GM12878 (cell line): ENCODE results near the gene MAPT. TPM values are rescaled to one million over a fixed set of nuclear protein-coding genes. Genes with fewer than 3 reads are reported as not detected.

Experiments used
- ATAC-seq: fragments of 200-7000 bp; cut with Tn5 transposase; 3 replicates; pipeline ENCODE4 v1.9.1; 2020; ENCODE audit warnings: mild to moderate bottlenecking, moderate library complexity
- BruUV-seq: library from RNA; stranded (reverse); fragments of 400-500 nt; replicated peaks from 2 replicates; lab custom pipeline; 2021; lab: Mats Ljungman, UMichigan
- CTCF ChIA-PET: fragments of 300-600 bp; sonication (Branson Sonifier 250); formaldehyde crosslinking; extraction: SDS; loops from one replicate; lab custom pipeline; 2021; ENCODE audit warnings: inconsistent platforms; lab: Yijun Ruan, JAX
- POLR2A ChIA-PET: fragments of 350-600 bp; formaldehyde crosslinking; extraction: SDS; loops from one replicate; lab custom pipeline; 2021; ENCODE audit warnings: inconsistent platforms; lab: Charles Lee
- RAD21 ChIA-PET: fragments of 300-600 bp; sonication (Branson Sonifier 250); formaldehyde crosslinking; loops from one replicate; lab custom pipeline; 2023; ENCODE audit warnings: antibody characterized with exemption; ENCODE audit not compliant: unreplicated experiment; lab: Charles Lee
- SMC1A ChIA-PET: fragments of 300-600 bp; sonication (Branson Sonifier 250); formaldehyde crosslinking; loops from one replicate; lab custom pipeline; 2023; ENCODE audit not compliant: unreplicated experiment, uncharacterized antibody; lab: Charles Lee
- DNase-seq: peaks from one replicate; pipeline ENCODE4 v3.0.0-alpha.2; 2011; ENCODE audit warnings: low read depth, low spot score
- FAIRE-seq: peaks from 3 replicates; lab custom pipeline; 2011; peaks lifted over from hg19 to GRCh38; lab: Jason Lieb, UNC
- H2AFZ ChIP-seq: 2 replicates; pipeline ENCODE4 v1.6.0; 2011; ENCODE audit warnings: low read depth, low read length, control low read depth; ENCODE audit not compliant: control insufficient read depth
- H3K27ac ChIP-seq: 2 replicates; pipeline ENCODE4 v1.5.1; 2011; ENCODE audit warnings: control low read depth; ENCODE audit not compliant: control insufficient read depth, insufficient read depth
- H3K27me3 ChIP-seq, 2 experiments: replicated peaks in 1 of 2; 2 replicates each; pipeline versions ENCODE4 v1.6.0 to v1.6.1; 2011; ENCODE audit warnings: low read length in 1 of 2; ENCODE audit not compliant: control insufficient read depth in 2 of 2, insufficient read depth in 2 of 2
- H3K36me3 ChIP-seq, 2 experiments: 2 replicates each; pipeline ENCODE4 v1.5.1; 2011; ENCODE audit warnings: low read length in 1 of 2; ENCODE audit not compliant: control insufficient read depth in 2 of 2, insufficient read depth in 2 of 2
- H3K4me1 ChIP-seq: 2 replicates; pipeline ENCODE4 v1.6.1; 2011; ENCODE audit warnings: mild to moderate bottlenecking, low read length, moderate library complexity, mixed read lengths; ENCODE audit not compliant: control insufficient read depth, insufficient read depth
- H3K4me2 ChIP-seq: 2 replicates; pipeline ENCODE4 v1.6.0; 2011; ENCODE audit warnings: control low read depth; ENCODE audit not compliant: control insufficient read depth, insufficient read depth
- H3K4me3 ChIP-seq: fragments of 200-600 bp; sonication (generic); 2 replicates; pipeline ENCODE4 v1.5.1; 2016
- H3K79me2 ChIP-seq: 2 replicates; pipeline ENCODE4 v1.6.0; 2011; ENCODE audit warnings: low read length; ENCODE audit not compliant: control insufficient read depth, insufficient read depth
- H3K9ac ChIP-seq: 2 replicates; pipeline ENCODE4 v1.8.0; 2011; ENCODE audit warnings: low read length, control low read depth, mixed read lengths; ENCODE audit not compliant: control insufficient read depth, insufficient read depth
- H3K9me3 ChIP-seq: replicated peaks from 3 replicates; pipeline ENCODE4 v1.5.1; 2011; ENCODE audit warnings: mild to moderate bottlenecking, low read length; ENCODE audit not compliant: control insufficient read depth, insufficient read depth
- H4K20me1 ChIP-seq: 2 replicates; pipeline ENCODE4 v1.6.0; 2011; ENCODE audit not compliant: control insufficient read depth, insufficient read depth
- BHLHE40 ChIP-seq, 2 experiments: fragments of 450-650 bp in 1 of 2; IDR thresholded peaks; 2 replicates each; pipeline ENCODE4 v1.6.1; 2011 to 2017; ENCODE audit warnings: low read depth in 2 of 2, borderline replicate concordance in 1 of 2, improper control_type of control experiment in 1 of 2, low read length in 1 of 2, mild to moderate bottlenecking in 1 of 2
- CBFB ChIP-seq: IDR thresholded peaks from 2 replicates; pipeline ENCODE4 v1.6.1; 2016; ENCODE audit warnings: antibody characterized with exemption, low read depth
- EGR1 ChIP-seq, 2 experiments: IDR thresholded peaks; 1 replicate in 1 of 2; 2 replicates in 1 of 2; pipeline ENCODE4 v1.6.1; 2011 to 2012; ENCODE audit warnings: low read depth in 2 of 2, low read length in 2 of 2, borderline replicate concordance in 1 of 2, mild to moderate bottlenecking in 1 of 2, moderate library complexity in 1 of 2
- ESRRA ChIP-seq: IDR thresholded peaks from 2 replicates; pipeline ENCODE4 v1.6.1; 2012; ENCODE audit warnings: mild to moderate bottlenecking, low read length, improper control_type of control experiment
- ETV6 ChIP-seq, 2 experiments: fragments of 450-650 bp in 1 of 2; IDR thresholded peaks in 1 of 2; conservative IDR thresholded peaks in 1 of 2; 2 replicates each; pipeline ENCODE4 v1.6.1; 2014; ENCODE audit warnings: antibody characterized with exemption in 1 of 2, borderline replicate concordance in 1 of 2, low read depth in 1 of 2, mild to moderate bottlenecking in 1 of 2, moderate library complexity in 1 of 2
- MEF2A ChIP-seq: IDR thresholded peaks from 2 replicates; pipeline ENCODE4 v1.6.1; 2011; ENCODE audit warnings: low read depth, mild to moderate bottlenecking, low read length, moderate library complexity; ENCODE audit not compliant: insufficient read depth
- NFYB ChIP-seq: IDR thresholded peaks from 2 replicates; pipeline ENCODE4 v1.6.1; 2011; ENCODE audit warnings: low read depth, mild to moderate bottlenecking, low read length, improper control_type of control experiment, moderate library complexity; ENCODE audit not compliant: insufficient read depth
- NR2F1 ChIP-seq: fragments of 450-650 bp; conservative IDR thresholded peaks from 2 replicates; pipeline ENCODE4 v1.6.1; 2017; ENCODE audit warnings: mild to moderate bottlenecking
- SIX5 ChIP-seq: IDR thresholded peaks from 2 replicates; pipeline ENCODE4 v1.6.1; 2011; ENCODE audit warnings: mild to moderate bottlenecking, low read depth, low read length, moderate library complexity; ENCODE audit not compliant: severe bottlenecking
- SMAD5 ChIP-seq: IDR thresholded peaks from 2 replicates; pipeline ENCODE4 v1.6.1; 2016; ENCODE audit warnings: antibody characterized with exemption, low read depth
- SP1 ChIP-seq: IDR thresholded peaks from one replicate; pipeline ENCODE4 v1.6.1; 2011; ENCODE audit warnings: low read depth, low read length
- YBX1 ChIP-seq: fragments of 450-650 bp; IDR thresholded peaks from 2 replicates; pipeline ENCODE4 v1.6.1; 2016; ENCODE audit warnings: antibody characterized with exemption
- ZNF274 ChIP-seq: IDR thresholded peaks from one replicate; pipeline ENCODE4 v1.8.0; 2011; ENCODE audit not compliant: insufficient read length, insufficient read depth
- WGBS: methylation state at CpG from one replicate; pipeline ENCODE4 v1.1.6; 2016; ENCODE audit warnings: low lambda C conversion rate; ENCODE audit not compliant: insufficient replicate concordance, insufficient coverage; ENCODE audit errors: missing lambda C conversion rate; 5-methylcytosine and 5-hydroxymethylcytosine counted together
- in situ Hi-C: fragments of 300-500 bp; cut with MboI; formaldehyde crosslinking; loops from 9 replicates; pipeline ENCODE4 v1.14.3; 2018; ENCODE audit warnings: mixed read lengths
- intact Hi-C: fragments of 100-400 bp; cut with micrococcal nuclease; formaldehyde crosslinking; loops from one replicate; pipeline ENCODE4 v1.14.2; 2022; ENCODE audit not compliant: unreplicated experiment
- polyA plus RNA-seq, 11 experiments: library from polyadenylated mRNA; depleted of rRNA in 4 of 11; unstranded in 6 of 11; stranded (reverse) in 5 of 11; fragments of >200 nt; fragmentation: Nextera tagmentation in 4 of 11; fragmentation: Illumina TruSeq in 1 of 11; extraction: Ambion mirVana in 4 of 11; extraction: Trizol in 1 of 11; gene quantifications; 1 replicate in 1 of 11; 2 replicates in 10 of 11; pipeline versions ENCODE4 v1.2.1 to v1.2.3, GENCODE V29; 2011 to 2016; ENCODE audit warnings: inconsistent platforms in 2 of 11, missing spikeins in 2 of 11, low read depth in 1 of 11
- total RNA-seq, 4 experiments: library from RNA; depleted of rRNA in 3 of 4; stranded (reverse); fragments of >200 nt in 3 of 4; fragmentation: Illumina TruSeq in 1 of 4; extraction: Trizol in 1 of 4; gene quantifications; 2 replicates each; pipeline versions ENCODE4 v1.2.1 to v1.2.3, GENCODE V29; 2013 to 2021
- TF ChIP-seq, protein P1 (sequence below): fragments of 150-350 bp; IDR thresholded peaks from 2 replicates; pipeline ENCODE4 v1.6.1; 2016; ENCODE audit warnings: low read depth, low read length
- TF ChIP-seq, protein P2 (sequence below): IDR thresholded peaks from 2 replicates; pipeline ENCODE4 v1.6.1; 2012; ENCODE audit warnings: low read depth, low read length, improper control_type of control experiment

The MAPT gene
- total and polyA plus RNA-seq, 10 of the 15 experiments (the other 5 are each of a cell fraction or from before 2014, with no cell fraction given), result under 0.01 to 0.05 (median 0.03) TPM; not detected in 7

DNA sequence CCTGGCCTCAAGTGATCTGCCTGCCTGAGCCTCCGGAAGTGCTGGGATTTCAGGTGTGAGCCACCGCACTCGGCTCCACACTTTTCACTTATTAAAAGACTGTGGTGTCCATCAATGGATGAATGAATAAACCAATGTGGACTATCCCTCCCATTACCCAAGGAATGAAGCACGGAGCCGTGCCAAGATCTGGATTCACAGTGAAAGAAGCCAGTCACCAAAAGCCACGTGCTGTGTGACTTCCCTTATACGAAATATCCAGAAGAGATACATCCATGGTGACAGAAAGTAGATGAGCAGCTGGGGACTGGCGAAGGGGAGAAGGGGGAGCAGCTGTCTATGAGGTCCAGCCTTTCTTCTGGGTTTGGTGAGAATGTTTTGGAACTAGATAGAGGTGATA, 56.5 kb downstream of the MAPT start (continued):
- TF ChIP-seq, protein P1, sequence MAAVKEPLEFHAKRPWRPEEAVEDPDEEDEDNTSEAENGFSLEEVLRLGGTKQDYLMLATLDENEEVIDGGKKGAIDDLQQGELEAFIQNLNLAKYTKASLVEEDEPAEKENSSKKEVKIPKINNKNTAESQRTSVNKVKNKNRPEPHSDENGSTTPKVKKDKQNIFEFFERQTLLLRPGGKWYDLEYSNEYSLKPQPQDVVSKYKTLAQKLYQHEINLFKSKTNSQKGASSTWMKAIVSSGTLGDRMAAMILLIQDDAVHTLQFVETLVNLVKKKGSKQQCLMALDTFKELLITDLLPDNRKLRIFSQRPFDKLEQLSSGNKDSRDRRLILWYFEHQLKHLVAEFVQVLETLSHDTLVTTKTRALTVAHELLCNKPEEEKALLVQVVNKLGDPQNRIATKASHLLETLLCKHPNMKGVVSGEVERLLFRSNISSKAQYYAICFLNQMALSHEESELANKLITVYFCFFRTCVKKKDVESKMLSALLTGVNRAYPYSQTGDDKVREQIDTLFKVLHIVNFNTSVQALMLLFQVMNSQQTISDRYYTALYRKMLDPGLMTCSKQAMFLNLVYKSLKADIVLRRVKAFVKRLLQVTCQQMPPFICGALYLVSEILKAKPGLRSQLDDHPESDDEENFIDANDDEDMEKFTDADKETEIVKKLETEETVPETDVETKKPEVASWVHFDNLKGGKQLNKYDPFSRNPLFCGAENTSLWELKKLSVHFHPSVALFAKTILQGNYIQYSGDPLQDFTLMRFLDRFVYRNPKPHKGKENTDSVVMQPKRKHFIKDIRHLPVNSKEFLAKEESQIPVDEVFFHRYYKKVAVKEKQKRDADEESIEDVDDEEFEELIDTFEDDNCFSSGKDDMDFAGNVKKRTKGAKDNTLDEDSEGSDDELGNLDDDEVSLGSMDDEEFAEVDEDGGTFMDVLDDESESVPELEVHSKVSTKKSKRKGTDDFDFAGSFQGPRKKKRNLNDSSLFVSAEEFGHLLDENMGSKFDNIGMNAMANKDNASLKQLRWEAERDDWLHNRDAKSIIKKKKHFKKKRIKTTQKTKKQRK, result no peak
- TF ChIP-seq YBX1, result no peak
- no peak for TF ChIP-seq SIX5
- no peak for TF ChIP-seq MEF2A
- no peak for TF ChIP-seq ZNF274
- no peak for TF ChIP-seq EGR1 (IDR thresholded peaks at IDR 0.05; ENCODE audit: borderline replicate concordance in 1 of 2, low read depth in 2 of 2, low read length in 2 of 2)
- TF ChIP-seq SP1, result no peak
- no peak for TF ChIP-seq NR2F1
- no peak for TF ChIP-seq CBFB

DNA sequence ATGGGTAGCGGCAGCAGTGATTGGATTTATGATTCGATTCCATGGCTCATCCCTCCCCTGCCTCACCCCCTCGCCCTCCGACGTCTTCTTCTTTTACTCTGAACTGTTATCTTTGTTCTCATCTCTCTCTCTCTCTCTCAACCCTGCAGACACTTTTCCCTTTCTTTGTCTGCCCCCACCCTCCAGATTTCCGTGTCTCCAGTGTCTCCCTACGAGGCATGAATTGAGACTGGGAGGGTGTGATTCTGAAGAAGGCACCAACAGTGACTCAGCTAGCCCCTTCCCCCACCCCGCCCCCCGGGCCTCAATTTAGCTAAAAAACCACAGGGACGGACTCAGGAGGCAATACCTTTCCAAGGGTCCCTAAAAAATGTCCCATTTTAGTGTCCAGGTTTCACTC, 57.0 kb downstream of the MAPT start:
- no peak overlapping the region for H3K27ac ChIP-seq
- in situ Hi-C loops (no loop called here), intact Hi-C loops (no loop called here)
- no TSS peak for BruUV-seq
- no peaks in the 10 kb centered on the region for H3K4me1 ChIP-seq
- no peak for ATAC-seq
- H2AFZ ChIP-seq, result no peak overlapping the region
- H3K79me2 ChIP-seq, result no peaks in the 10 kb centered on the region
- H3K4me2 ChIP-seq, result no peak overlapping the region
- H3K9ac ChIP-seq, result no peak overlapping the region
- DNase-seq, result no peak
- ChIA-PET RAD21 (no interaction called here), POLR2A (no interaction called here), CTCF (no interaction called here), SMC1A (no interaction called here)
- WGBS, result 28% methylated on average over 10 of the region's 10 CpGs
- TF ChIP-seq ETV6 (conservative IDR thresholded peaks at IDR 0.05 in 1 of 2, IDR thresholded peaks at IDR 0.05 in 1 of 2; ENCODE audit: borderline replicate concordance in 1 of 2, low read depth in 1 of 2) (no peak), SMAD5 (no peak), BHLHE40 (IDR thresholded peaks at IDR 0.05; ENCODE audit: borderline replicate concordance in 1 of 2, low read depth in 2 of 2, low read length in 1 of 2) (no peak), ESRRA (no peak), NFYB (no peak)
- TF ChIP-seq, protein P2, sequence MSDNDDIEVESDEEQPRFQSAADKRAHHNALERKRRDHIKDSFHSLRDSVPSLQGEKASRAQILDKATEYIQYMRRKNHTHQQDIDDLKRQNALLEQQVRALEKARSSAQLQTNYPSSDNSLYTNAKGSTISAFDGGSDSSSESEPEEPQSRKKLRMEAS, result no peak
- no peak overlapping the region for H3K4me3 ChIP-seq
- H3K27me3 ChIP-seq, result peaks cover 0 to 3% of the 10 kb centered on the region in 2 experiments; a peak in 3 of 4 replicates
- H4K20me1 ChIP-seq, result no peaks in the 10 kb centered on the region
- FAIRE-seq, result no peak
- no peaks in the 10 kb centered on the region for H3K36me3 ChIP-seq
- H3K9me3 ChIP-seq, result no peaks in the 10 kb centered on the region
